Subcutaneous adipose tissue (tissue), 4 donors: ENCODE measurements around the gene KCNN1. TPM values are rescaled to one million over a fixed set of nuclear protein-coding genes. Genes with fewer than 3 reads are reported as not detected.

ENCODE experiments used
- CTCF ChIP-seq: fragments of 450-650 bp; IDR thresholded peaks from one replicate; pipeline ENCODE4 v1.5.1; 2016; ENCODE audit warnings: low read depth, mild to moderate bottlenecking, control low read depth, antibody characterized with exemption, moderate library complexity
- total RNA-seq, 4 donors: library from RNA; depleted of rRNA; stranded (reverse); fragments of >200 nt; gene quantifications; one replicate each; pipeline ENCODE4 v1.1.0, GENCODE V29; 2016

KCNN1 gene
- total RNA-seq, 4 donors from 2014 or later = not detected

GRCh38 chr19:17949956-17950309, 17.0 kb upstream of the KCNN1 start:
- TF ChIP-seq CTCF = no peak

- TF ChIP-seq CTCF = no peak
Observed at GRCh38 chr19:17950310-17951156, 16.4 kb upstream of the KCNN1 start.

GRCh38 chr19:17951157-17951989, 15.5 kb upstream of the KCNN1 start:
- TF ChIP-seq CTCF = no peak

GRCh38 chr19:17951990-17952976, 14.6 kb upstream of the KCNN1 start:
- no peak for TF ChIP-seq CTCF

GRCh38 chr19:17953316-17953801, 13.5 kb upstream of the KCNN1 start:
- TF ChIP-seq CTCF = no peak

- no peak for TF ChIP-seq CTCF
Observed at GRCh38 chr19:17953869-17954268, 13.0 kb upstream of the KCNN1 start.
